Panc1 (cell line): Measurements from ENCODE around the gene ADIPOR2.

Experiments
- CTCF ChIP-seq: fragments of 450-650 bp; IDR thresholded peaks from 2 replicates; pipeline ENCODE4 v1.5.1; 2017; ENCODE audit warnings: mild to moderate bottlenecking
- POLR2AphosphoS5 ChIP-seq: IDR thresholded peaks from 2 replicates; pipeline ENCODE4 v1.6.1; 2012; ENCODE audit warnings: mild to moderate bottlenecking, low read depth, low read length, moderate library complexity
- SIN3A ChIP-seq: IDR thresholded peaks from 2 replicates; pipeline ENCODE4 v1.6.1; 2012; ENCODE audit warnings: low read depth, mild to moderate bottlenecking, low read length, moderate library complexity, borderline replicate concordance; ENCODE audit not compliant: insufficient read depth

- TF ChIP-seq SIN3A (no peak), POLR2AphosphoS5 (no peak), CTCF (no peak)
Measured at GRCh38 chr12:1829306-1829900, 138.5 kb downstream of the ADIPOR2 start.
